ENCODE results near the gene ANXA1. TPM values are rescaled to one million over a fixed set of nuclear protein-coding genes. Genes with fewer than 3 reads are reported as not detected.

The ANXA1 gene
- total RNA-seq, 4 donors from 2014 or later: 101 to 281 (median 187) TPM

DNA sequence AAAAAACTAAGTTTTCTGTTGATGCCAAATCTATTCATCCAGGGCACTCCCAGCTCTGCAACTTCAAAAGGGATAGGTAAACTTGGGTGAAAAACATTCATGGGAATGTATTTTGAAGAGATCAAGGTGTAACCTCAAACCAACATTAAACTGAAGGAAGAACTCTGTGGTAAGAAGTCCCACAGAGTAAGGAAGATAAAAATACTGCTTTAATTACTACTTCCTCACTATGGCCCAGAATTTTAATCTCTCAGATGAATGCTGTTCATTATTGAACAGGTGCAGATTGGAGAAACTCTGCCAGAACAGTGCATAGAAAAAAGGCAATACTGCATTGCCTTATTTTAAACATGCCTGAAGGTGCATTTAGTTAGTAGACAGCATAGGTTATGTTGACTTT lies 37.6 kb upstream of the ANXA1 start:
- intact Hi-C loops (cut with DNase I; ENCODE audit: low total_unique reads): loop anchor here (10.0 kb wide), 1 partner anchor 61 kb away; no protein-coding TSS in a partner anchor
- DNase-seq: no peak

DNA sequence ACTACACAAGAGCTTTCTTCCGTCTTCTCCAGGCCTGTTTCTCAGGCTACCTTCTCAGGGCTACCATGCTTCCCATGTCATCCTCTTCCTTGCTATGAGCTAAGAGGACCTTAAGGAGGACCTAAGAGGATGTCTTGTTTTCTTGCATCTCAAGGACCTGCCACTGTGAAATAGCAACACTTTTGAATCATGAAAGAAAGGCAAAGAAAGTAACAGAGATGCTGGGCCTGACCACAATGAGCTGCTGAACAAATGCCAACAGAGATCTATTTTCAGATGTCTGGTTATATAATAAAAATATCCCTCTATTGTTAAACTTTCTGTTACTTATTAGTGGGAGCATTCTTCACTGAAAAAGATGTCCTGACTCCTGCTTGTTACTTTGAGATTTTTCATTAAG lies 36.7 kb upstream of the ANXA1 start:
- Histone ChIP-seq H3K9me3 (no peaks in the 10 kb centered on the region), H3K27ac (no peak overlapping the region), H3K36me3 (no peaks in the 10 kb centered on the region), H3K4me3 (no peak overlapping the region), H3K27me3 (no peaks in the 10 kb centered on the region), H3K4me1 (no peaks in the 10 kb centered on the region)
- intact Hi-C loops (cut with DNase I; ENCODE audit: low total_unique reads): loop anchor here (10.0 kb wide), 1 partner anchor 60 kb away; no protein-coding TSS in a partner anchor
- no peak for DNase-seq
- TF ChIP-seq, protein P1, sequence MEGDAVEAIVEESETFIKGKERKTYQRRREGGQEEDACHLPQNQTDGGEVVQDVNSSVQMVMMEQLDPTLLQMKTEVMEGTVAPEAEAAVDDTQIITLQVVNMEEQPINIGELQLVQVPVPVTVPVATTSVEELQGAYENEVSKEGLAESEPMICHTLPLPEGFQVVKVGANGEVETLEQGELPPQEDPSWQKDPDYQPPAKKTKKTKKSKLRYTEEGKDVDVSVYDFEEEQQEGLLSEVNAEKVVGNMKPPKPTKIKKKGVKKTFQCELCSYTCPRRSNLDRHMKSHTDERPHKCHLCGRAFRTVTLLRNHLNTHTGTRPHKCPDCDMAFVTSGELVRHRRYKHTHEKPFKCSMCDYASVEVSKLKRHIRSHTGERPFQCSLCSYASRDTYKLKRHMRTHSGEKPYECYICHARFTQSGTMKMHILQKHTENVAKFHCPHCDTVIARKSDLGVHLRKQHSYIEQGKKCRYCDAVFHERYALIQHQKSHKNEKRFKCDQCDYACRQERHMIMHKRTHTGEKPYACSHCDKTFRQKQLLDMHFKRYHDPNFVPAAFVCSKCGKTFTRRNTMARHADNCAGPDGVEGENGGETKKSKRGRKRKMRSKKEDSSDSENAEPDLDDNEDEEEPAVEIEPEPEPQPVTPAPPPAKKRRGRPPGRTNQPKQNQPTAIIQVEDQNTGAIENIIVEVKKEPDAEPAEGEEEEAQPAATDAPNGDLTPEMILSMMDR (IDR thresholded peaks at IDR 0.05): no peak
- no peak for TF ChIP-seq POLR2A (IDR thresholded peaks at IDR 0.05)

More for the DNA sequence above, 37.6 kb upstream of the ANXA1 start:
- no peaks in the 10 kb centered on the region for H3K36me3 ChIP-seq
- H3K4me1 ChIP-seq: no peaks in the 10 kb centered on the region
- no peaks in the 10 kb centered on the region for H3K27me3 ChIP-seq
- no peaks in the 10 kb centered on the region for H3K9me3 ChIP-seq
- TF ChIP-seq, protein P1 (IDR thresholded peaks at IDR 0.05): no peak
- TF ChIP-seq POLR2A (IDR thresholded peaks at IDR 0.05): no peak
- no peak overlapping the region for H3K27ac ChIP-seq
- no peak overlapping the region for H3K4me3 ChIP-seq

DNA sequence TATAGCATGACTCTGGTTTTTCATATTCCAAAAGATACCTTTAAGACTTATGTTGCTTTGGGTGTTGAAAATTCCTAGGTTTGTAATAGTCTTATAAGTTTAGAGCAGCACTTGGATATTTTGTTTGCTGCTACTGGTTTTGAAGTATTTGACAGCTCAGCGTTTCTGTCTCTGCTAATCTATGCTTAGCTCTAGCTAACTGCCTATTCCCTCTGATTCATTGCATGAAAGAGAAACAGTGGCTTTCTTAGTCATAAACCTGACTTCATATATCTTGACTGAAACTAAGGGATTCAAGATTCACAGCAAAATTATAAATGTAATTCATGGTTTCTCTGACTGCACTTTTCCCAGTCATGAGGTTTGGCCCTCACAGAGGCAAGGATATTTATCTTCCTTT lies 35.6 kb upstream of the ANXA1 start:
- Histone ChIP-seq H3K9me3 (no peaks in the 10 kb centered on the region), H3K27me3 (no peaks in the 10 kb centered on the region), H3K36me3 (no peaks in the 10 kb centered on the region), H3K27ac (peak overlapping the region in 1 of 2 donors; percentile 26), H3K4me1 (no peaks in the 10 kb centered on the region), H3K4me3 (no peak overlapping the region)
- no peak for DNase-seq
- intact Hi-C loops (cut with DNase I; ENCODE audit: low total_unique reads): loop anchor here (10.0 kb wide), 1 partner anchor 59 kb away; no protein-coding TSS in a partner anchor
- TF ChIP-seq, protein P1 (IDR thresholded peaks at IDR 0.05): no peak
- no peak for TF ChIP-seq POLR2A (IDR thresholded peaks at IDR 0.05)

DNA sequence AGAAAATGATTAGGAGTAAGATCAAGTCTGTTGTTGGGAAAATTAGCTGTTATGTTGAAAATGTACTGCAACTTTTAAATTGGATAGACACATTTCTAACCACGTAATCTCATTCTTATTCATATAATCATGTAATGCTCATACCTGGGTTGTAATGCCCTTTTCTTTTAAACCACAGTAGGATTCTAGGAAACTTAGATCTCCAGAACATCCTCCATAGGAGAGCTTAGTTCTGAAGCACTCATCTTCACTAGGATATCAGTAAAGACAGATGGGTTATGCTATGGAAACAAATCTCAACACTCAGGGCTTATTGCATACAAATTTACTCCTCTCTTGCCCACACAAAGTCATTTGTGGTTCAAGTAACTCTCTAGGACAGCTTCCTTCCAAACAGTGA lies 34.8 kb upstream of the ANXA1 start:
- Histone ChIP-seq H3K4me3 (no peak overlapping the region), H3K4me1 (no peaks in the 10 kb centered on the region), H3K27ac (no peak overlapping the region), H3K36me3 (no peaks in the 10 kb centered on the region), H3K27me3 (no peaks in the 10 kb centered on the region), H3K9me3 (no peaks in the 10 kb centered on the region)
- DNase-seq: no peak
- no peak for TF ChIP-seq POLR2A (IDR thresholded peaks at IDR 0.05)
- TF ChIP-seq, protein P1 (IDR thresholded peaks at IDR 0.05): no peak
- intact Hi-C loops (cut with DNase I; ENCODE audit: low total_unique reads): loop anchor here (10.0 kb wide), 1 partner anchor 58 kb away; no protein-coding TSS in a partner anchor

DNA sequence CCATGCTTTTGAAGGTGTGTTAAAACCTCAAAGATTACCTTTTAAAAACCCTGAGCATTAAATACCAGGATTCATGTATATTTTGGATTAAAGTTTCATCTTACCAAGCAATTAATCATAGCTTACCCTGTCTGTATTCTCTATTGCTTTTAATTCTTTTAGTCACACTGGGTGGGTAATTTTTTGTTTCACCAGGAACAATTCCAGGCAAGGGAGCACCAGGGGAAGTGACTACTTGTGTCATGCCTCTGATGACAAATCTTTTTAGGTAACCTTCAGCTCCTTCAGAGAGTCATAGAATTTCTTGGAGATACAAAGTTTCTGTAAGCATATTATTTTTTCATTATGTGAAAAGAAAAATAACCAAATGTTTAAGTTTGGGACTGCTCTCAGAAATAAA lies 33.4 kb upstream of the ANXA1 start:
- no peak overlapping the region for H3K27ac ChIP-seq
- H3K9me3 ChIP-seq: no peaks in the 10 kb centered on the region
- TF ChIP-seq, protein P1 (IDR thresholded peaks at IDR 0.05): no peak
- no peak for TF ChIP-seq POLR2A (IDR thresholded peaks at IDR 0.05)
- no peaks in the 10 kb centered on the region for H3K36me3 ChIP-seq
- no peaks in the 10 kb centered on the region for H3K4me1 ChIP-seq
- intact Hi-C loops (cut with DNase I; ENCODE audit: low total_unique reads): loop anchor here (10.0 kb wide), 1 partner anchor 57 kb away; no protein-coding TSS in a partner anchor
- H3K4me3 ChIP-seq: no peak overlapping the region
- no peak for DNase-seq
- H3K27me3 ChIP-seq: no peaks in the 10 kb centered on the region

Measured in uterus (tissue), 4 donors.